GM04504 (cell line): ENCODE data around the gene SNX8.

Source experiments
- DNase-seq: peaks from one replicate; pipeline ENCODE4 v3.0.0-alpha.2; 2012; ENCODE audit warnings: low read depth

SNX8 gene

GRCh38 chr7:2202901-2203765 is 111.1 kb downstream of the SNX8 start:
- no peak for DNase-seq

- no peak for DNase-seq
These were observed 111.9 kb downstream of the SNX8 start for GRCh38 chr7:2202361-2202761.
